AG10803 (cell line): Measurements from ENCODE around the gene PLXDC2.

Experiments used
- DNase-seq: peaks from one replicate; pipeline ENCODE4 v3.0.0; 2010; ENCODE audit warnings: low read depth
- H3K4me3 ChIP-seq: 2 replicates; pipeline ENCODE4 v1.5.1; 2011; ENCODE audit warnings: mild to moderate bottlenecking, low read length, control low read depth
- TF ChIP-seq, protein P1 (sequence below): conservative IDR thresholded peaks from 2 replicates; pipeline ENCODE4 v1.5.1; 2011; ENCODE audit warnings: mild to moderate bottlenecking, low read length, control low read depth, inconsistent platforms

Gene PLXDC2

DNA sequence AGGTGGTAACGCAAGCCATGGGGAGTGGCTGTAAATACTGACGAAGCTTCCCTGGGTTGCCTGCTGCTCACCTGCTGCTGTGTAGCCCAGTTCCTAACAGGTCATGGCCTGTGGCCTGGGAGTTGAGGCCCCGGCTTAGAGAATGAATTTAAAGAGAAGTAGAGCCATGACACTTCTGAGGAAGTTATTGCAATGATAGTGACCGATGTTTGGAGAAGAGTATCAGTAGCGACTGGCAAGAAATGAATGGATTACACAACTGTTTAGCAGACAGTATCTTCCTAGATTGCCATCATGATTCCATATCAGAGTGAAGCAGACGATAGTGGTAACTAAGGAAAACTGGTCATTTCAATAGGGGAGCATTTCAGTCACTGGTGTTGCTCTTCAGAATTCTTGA is 249.6 kb downstream of the PLXDC2 start:
- TF ChIP-seq, protein P1, sequence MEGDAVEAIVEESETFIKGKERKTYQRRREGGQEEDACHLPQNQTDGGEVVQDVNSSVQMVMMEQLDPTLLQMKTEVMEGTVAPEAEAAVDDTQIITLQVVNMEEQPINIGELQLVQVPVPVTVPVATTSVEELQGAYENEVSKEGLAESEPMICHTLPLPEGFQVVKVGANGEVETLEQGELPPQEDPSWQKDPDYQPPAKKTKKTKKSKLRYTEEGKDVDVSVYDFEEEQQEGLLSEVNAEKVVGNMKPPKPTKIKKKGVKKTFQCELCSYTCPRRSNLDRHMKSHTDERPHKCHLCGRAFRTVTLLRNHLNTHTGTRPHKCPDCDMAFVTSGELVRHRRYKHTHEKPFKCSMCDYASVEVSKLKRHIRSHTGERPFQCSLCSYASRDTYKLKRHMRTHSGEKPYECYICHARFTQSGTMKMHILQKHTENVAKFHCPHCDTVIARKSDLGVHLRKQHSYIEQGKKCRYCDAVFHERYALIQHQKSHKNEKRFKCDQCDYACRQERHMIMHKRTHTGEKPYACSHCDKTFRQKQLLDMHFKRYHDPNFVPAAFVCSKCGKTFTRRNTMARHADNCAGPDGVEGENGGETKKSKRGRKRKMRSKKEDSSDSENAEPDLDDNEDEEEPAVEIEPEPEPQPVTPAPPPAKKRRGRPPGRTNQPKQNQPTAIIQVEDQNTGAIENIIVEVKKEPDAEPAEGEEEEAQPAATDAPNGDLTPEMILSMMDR = no peak

DNA sequence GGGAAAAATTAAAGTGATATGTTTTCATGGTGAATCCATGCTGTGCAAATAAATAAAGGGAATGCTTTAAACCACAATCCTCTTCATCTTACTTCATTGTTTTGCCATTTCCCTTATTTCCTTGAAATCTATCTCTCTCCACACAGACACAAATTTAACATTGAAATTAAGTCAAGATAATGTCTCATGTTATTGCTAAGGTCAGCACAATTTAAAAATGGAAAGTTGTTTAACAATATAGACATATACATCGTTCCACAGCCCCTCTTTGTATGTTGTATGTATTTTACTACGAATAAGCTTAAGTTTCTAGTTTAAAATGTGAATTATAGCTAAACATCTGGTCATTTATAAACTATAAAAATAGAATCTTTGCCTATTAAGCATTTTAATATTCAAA is 256.9 kb downstream of the PLXDC2 start:
- H3K4me3 ChIP-seq = no peak overlapping the region
- DNase-seq = no peak
- TF ChIP-seq, protein P1 = no peak

More for the DNA sequence above, 249.6 kb downstream of the PLXDC2 start:
- no peak overlapping the region for H3K4me3 ChIP-seq
- no peak for DNase-seq

DNA sequence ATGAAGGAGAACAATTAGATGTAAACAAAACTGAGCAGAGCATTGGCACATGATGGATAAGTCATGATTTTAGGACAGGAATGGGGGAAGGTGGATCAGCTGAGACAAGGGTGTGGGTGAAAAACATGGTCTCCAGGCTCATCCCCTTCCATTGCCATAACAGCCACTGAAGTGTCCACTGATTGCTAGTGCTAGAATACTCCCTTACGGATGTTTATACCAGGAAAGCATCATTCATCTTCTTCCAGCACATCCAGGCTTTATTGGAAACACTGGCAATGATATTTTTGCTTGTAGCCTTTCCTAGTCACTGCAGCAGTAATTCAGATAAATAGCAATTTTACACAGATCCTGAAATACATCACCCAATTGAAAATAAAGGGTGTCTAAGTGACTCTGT is 259.5 kb downstream of the PLXDC2 start:
- no peak for DNase-seq

DNA sequence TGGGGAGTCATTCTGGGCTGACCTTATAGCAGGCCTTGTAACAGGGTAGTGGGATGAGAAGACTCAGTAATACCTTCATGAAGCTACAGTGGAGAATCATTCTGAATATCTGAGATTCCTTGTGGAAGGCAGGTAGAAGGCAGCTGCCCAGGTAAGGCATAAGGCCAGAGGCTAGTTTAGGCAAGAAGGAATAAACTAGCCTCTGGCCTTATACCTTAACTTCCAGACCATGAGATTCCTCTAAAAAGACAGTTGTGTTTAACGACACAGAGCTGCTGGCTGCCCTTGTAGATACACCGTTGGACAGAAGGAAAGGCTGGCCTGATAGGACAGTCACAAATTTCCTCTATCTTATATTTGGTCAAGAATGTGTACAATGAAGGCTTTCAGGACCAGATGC is 268.2 kb downstream of the PLXDC2 start:
- TF ChIP-seq, protein P1 = no peak
- no peak for DNase-seq
- H3K4me3 ChIP-seq = no peak overlapping the region

More for the DNA sequence above, 259.5 kb downstream of the PLXDC2 start:
- no peak overlapping the region for H3K4me3 ChIP-seq
- TF ChIP-seq, protein P1 = no peak

- TF ChIP-seq, protein P1 = no peak
Observed at GRCh38 chr10:20085115-20085514, 268.9 kb downstream of the PLXDC2 start.

DNA sequence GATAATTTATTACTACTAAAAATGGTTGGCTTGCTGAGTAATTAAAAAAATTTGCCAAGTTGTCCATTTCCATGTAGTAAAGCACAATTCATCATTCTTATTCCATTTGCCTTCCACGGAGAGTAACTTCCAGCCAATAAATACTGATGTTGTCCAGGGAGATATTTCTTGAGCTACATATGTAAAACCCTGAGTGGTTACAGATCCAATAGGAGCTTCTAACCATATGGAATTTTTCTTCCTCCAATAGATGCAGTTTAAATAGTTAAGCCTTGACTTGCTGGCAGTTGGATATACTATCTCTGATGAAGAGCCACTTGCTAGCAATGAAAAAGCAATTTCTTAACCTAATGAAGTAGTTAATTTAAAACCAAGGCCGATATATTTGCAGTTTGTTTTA is 271.1 kb downstream of the PLXDC2 start:
- no peak overlapping the region for H3K4me3 ChIP-seq
- no peak for DNase-seq
- TF ChIP-seq, protein P1 = no peak

More at GRCh38 chr10:20085115-20085514, 268.9 kb downstream of the PLXDC2 start:
- no peak overlapping the region for H3K4me3 ChIP-seq
- no peak for DNase-seq

GRCh38 chr10:20088061-20088701 is 271.9 kb downstream of the PLXDC2 start:
- TF ChIP-seq, protein P1 = no peak
- no peak for DNase-seq
- H3K4me3 ChIP-seq = no peak overlapping the region
